Smooth muscle cell of the brain vasculature (primary cell): Measurements from ENCODE around the gene CD1D.
A peak's percentile ranks its signal among the peaks of the same experiment; 100 is the strongest.
"Not testable (repeated sequence)": the region's sequence is repeated elsewhere in the genome, so short reads cannot be mapped to it uniquely, and the experiment has no call there.

Experiments
- DNase-seq: peaks from one replicate; pipeline ENCODE4 v3.0.0-alpha.2; 2012; ENCODE audit warnings: low read depth, low spot score

The CD1D gene

GRCh38 chr1:158176399-158176798, 4.3 kb upstream of the CD1D start:
- no peak for DNase-seq

GRCh38 chr1:158176849-158177699, 3.6 kb upstream of the CD1D start:
- not testable (repeated sequence) for DNase-seq

GRCh38 chr1:158177700-158178450, 2.8 kb upstream of the CD1D start:
- peak; percentile 24 for DNase-seq

- no peak for DNase-seq
Observed at GRCh38 chr1:158179301-158180041, 1.2 kb upstream of the CD1D start.

GRCh38 chr1:158181577-158181922, 855 bp downstream of the CD1D start:
- no peak for DNase-seq

GRCh38 chr1:158185770-158186169, 5.1 kb downstream of the CD1D start:
- no peak for DNase-seq

GRCh38 chr1:158186180-158186579, 5.5 kb downstream of the CD1D start:
- DNase-seq = no peak

GRCh38 chr1:158188611-158189010, 7.9 kb downstream of the CD1D start:
- DNase-seq = no peak

GRCh38 chr1:158189624-158190023, 8.9 kb downstream of the CD1D start:
- no peak for DNase-seq

GRCh38 chr1:158191299-158191698, 10.6 kb downstream of the CD1D start:
- DNase-seq = no peak

- DNase-seq = no peak
Observed at GRCh38 chr1:158196461-158196860, 15.8 kb downstream of the CD1D start.

- DNase-seq = no peak
Observed at GRCh38 chr1:158199849-158200248, 19.2 kb downstream of the CD1D start.

GRCh38 chr1:158200527-158200926, 19.8 kb downstream of the CD1D start:
- no peak for DNase-seq

- DNase-seq = peak; percentile 37
Observed at GRCh38 chr1:158203693-158204457, 23.2 kb downstream of the CD1D start.

GRCh38 chr1:158204458-158204827, 23.7 kb downstream of the CD1D start:
- DNase-seq = no peak

GRCh38 chr1:158208586-158209116, 28.0 kb downstream of the CD1D start:
- DNase-seq = no peak

GRCh38 chr1:158212320-158212719, 31.6 kb downstream of the CD1D start:
- DNase-seq = no peak

- DNase-seq = not testable (repeated sequence)
Observed at GRCh38 chr1:158223445-158223844, 42.8 kb downstream of the CD1D start.

- DNase-seq = no peak
Observed at GRCh38 chr1:158227904-158228623, 47.4 kb downstream of the CD1D start.
